GM18519 (cell line): Measurements from ENCODE around the gene CCDC141.

ENCODE experiments used
- ATAC-seq: cut with Tn5 transposase; IDR thresholded peaks from one replicate; pipeline ENCODE4 v1.9.1; 2021; ENCODE audit warnings: mild to moderate bottlenecking, moderate library complexity; ENCODE audit not compliant: unreplicated experiment, low FRiP score

The CCDC141 gene

DNA sequence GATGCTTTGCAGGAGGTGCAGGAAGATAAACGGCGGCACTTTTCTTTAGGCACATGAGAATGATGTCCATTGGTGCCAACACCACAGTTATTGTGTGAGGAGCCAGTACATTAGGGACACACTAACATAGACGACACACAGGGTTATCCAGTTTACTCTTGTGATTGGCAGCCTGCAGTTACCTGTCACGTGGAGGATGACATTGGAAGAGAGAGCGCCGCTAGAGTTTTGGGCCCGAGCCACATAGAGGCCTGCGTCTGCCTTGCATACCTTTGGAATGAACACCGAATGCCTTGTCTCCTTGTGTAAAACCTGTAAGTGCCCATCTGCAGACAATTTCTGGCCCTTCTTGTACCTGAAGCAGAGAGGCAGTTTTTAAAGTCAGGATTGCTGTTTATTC lies 215.9 kb downstream of the CCDC141 start:
- ATAC-seq: no peak

- ATAC-seq: no peak
Observed at GRCh38 chr2:178833382-178833781, 216.6 kb downstream of the CCDC141 start.

- ATAC-seq: no peak
Observed at GRCh38 chr2:178830451-178830850, 219.5 kb downstream of the CCDC141 start.

DNA sequence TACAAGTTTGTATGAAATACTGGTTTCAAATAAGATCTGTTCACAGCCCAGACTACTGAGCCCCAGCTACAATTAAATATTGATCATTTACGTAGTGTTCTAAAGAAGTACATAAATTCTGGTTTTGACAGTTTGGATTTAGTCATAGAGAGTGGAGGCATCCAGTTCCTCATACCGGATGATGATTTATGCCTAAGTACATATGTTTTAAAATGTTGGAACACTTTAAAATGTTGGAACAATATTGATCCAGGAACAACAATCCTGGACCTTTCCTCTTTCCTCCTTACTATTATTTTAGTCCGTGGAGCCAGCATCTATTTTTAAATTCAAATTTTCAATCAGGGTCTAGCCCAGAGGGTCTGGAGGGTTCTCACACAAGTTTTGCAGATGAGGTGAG lies 220.0 kb downstream of the CCDC141 start:
- no peak for ATAC-seq

- no peak for ATAC-seq
Observed at GRCh38 chr2:178829299-178829960, 220.5 kb downstream of the CCDC141 start.

- ATAC-seq: no peak
Observed at GRCh38 chr2:178828486-178828881, 221.5 kb downstream of the CCDC141 start.

GRCh38 chr2:178827739-178828485 lies 222.0 kb downstream of the CCDC141 start:
- no peak for ATAC-seq

DNA sequence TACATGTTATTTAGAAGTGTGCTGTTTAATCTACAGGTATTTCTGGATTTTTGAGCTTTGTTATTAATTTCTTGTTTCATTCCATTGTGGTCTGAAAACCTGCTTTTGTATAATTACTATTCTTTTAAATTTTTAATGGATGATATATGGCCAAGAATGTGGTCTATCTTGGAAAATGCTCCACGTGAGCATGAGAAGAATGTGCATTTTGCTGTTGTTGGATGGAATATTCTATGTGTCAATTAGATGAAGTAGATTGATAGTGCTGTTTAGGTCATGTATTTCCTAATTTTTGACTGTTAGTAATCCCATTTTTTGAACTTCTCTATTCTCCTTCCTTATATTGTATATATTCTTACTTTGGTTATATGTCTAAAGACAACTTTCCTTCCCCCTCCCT lies 222.8 kb downstream of the CCDC141 start:
- no peak for ATAC-seq

- no peak for ATAC-seq
Observed at GRCh38 chr2:178825183-178825582, 224.8 kb downstream of the CCDC141 start.

DNA sequence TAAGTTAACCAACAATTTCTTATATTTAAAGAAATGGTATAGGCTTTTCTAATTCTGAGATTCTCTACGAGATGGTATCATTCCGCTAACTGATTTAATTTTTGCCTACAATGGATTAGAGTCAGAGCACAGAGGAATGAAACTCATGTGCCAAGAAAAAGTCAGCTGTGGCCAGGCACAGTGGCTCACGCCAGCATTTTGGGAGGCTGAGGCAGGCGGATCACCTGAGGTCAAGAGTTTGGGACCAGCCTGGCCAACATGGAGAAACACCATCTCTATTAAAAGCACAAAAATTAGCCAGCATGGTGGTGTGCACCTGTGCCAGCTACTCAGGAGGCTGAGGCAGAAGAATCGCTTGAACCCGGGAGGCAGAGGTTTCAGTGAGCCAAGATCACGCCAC lies 225.8 kb downstream of the CCDC141 start:
- no peak for ATAC-seq

DNA sequence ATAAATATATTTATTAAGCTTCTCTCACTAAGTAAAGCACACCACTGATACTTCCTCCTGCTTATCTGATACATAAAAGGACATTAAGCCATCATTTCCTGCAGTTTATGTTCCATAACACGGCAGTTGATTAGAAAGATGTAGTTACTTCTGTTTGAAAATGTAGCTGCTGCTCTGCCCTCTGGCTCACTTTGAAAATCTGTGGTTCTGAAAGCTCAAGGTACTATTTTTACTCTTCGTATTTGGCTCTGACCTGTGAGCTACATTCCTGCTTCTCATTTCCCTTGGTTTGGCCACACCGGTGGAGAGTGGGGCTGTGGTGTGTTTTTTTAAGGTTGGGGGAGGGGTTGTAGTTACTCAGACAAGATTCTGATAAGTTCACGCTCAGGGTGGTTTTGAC lies 229.9 kb downstream of the CCDC141 start:
- ATAC-seq: peak; percentile 90

DNA sequence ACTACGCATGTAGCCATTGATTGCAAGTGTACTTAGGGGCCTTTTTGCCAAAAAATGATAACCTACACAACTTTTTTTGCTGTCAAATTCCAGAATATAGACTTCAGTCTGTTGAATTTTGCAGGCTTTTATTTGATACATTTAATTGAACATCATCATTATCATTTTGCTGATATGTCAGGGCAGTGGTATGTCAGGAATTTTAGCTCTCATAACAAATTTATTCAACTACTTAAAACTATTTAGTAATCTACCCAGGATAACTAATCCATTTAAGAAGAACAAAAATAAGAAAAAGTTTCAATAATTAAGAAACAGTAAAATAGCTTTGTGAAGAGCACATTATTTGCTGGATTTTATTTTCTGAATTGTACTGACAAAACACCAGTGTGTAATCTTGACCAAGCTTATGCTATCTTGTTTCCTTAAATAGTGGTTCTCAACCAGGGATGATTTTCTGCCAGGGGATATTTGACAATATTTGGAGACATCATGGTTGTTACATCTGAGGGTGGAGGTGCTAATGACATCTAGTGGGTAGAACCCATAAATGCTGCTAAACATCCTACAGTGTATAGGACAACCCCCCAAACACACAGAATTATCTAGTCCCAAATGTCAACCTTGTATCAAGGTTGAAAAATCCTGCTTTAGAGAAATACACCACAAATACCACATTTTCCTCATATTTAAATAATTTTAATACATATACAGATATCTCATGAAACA lies 230.6 kb downstream of the CCDC141 start:
- ATAC-seq: peak; percentile 37

DNA sequence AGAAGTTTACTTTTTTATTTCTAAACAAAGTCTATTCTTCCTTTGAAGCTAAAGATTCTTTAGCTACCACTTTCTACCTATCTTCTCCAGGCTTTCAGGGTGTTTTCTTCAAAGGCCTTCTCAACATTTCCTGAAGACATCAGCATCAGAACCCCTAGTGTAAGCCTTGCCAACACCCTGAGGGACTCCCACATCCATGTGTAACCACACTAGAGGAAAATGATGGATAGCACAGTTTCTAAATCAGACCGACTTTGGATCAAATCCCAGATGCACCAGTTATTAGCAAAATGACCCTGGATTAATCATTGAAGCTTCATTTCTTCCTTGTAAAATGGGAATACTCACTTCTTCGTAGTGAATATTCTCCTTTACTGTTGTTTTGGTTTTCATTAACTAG lies 238.0 kb downstream of the CCDC141 start:
- ATAC-seq: no peak

GRCh38 chr2:178811045-178811444 lies 238.9 kb downstream of the CCDC141 start:
- ATAC-seq: no peak

- no peak for ATAC-seq
Observed at GRCh38 chr2:178810422-178810821, 239.5 kb downstream of the CCDC141 start.

DNA sequence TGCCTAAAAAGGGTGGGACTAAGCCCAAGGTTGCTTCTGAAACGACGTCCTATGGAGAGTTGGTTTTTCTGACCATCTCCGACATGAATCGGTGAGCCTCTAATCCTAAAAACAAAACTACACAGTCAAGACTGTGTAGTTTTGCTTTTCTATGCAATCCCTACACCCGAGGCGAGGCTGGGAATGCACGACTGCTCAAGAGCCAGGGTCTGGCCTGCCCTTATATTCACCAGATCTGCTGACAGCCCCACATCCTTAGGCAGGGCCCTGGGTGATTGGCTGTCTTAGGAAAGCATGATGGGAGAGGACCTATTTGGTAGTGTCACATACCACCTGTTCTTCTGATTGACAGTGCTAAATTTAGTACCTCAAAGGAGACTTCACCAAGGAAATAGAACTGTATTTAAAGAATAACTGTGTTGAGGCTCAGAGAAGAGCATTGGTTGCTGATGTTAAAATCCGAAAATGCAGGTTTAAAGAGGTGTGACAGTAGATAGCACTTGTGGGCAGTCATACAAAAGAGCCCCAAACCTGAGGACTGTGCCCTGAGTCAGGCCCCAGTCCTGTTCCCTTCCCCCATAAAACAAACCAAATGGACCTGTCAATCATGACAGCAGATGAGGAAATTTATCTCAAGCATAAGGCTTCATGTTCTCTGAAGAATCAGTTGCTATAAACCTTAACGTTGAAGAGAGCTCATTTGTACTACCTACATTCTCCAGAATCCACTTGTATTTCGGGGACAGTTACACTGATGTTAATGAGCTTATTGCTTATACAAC lies 242.5 kb downstream of the CCDC141 start, which contains the start of gene TTN:
Gene TTN, minus strand, starts transcription at position 197 of the 782 bp plus-strand sequence. CDS start 2,781 bp downstream, outside the sequence.
- ATAC-seq: no peak

GRCh38 chr2:178806543-178806942 lies 243.4 kb downstream of the CCDC141 start:
- no peak for ATAC-seq

- ATAC-seq: no peak
Observed at GRCh38 chr2:178805457-178805856, 244.5 kb downstream of the CCDC141 start.

DNA sequence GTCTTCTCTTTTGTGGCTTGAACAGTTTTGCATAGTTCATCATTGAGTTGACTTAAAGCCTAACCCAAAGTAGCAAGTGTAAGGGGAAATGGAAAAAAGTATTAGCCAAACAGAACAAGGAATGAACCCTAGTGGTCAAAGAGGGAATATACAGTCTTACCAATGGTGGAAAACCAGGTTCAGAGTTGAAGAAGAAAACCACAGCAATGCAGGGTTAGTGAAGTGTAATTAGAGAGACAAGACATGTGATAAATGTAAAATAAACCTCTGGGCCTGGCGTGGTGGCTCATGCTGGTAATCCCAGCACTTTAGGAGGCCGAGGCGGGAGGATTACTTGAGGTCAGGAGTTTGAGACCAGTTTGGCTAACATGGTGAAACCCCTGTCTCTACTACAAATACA lies 245.1 kb downstream of the CCDC141 start:
- peak; percentile 46 for ATAC-seq

DNA sequence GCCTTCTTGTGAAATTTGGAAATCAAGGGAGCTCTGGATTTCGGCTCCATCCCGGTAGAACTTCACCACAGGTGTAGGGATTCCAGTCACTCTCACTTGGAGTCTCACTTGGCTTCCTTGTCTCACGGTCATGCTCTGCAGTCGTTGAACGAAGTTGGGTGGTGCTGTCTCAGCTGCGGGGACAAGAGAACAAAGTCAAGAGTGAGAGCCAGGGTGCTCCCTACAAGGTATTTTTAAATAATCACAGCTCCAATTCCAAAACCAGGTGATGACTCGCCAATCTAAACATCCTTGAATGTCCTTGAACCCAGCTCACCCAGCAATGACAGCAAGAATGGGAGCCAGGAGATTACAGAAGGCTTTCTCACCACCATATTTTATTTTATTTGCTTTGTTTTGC lies 249.4 kb downstream of the CCDC141 start:
- no peak for ATAC-seq

DNA sequence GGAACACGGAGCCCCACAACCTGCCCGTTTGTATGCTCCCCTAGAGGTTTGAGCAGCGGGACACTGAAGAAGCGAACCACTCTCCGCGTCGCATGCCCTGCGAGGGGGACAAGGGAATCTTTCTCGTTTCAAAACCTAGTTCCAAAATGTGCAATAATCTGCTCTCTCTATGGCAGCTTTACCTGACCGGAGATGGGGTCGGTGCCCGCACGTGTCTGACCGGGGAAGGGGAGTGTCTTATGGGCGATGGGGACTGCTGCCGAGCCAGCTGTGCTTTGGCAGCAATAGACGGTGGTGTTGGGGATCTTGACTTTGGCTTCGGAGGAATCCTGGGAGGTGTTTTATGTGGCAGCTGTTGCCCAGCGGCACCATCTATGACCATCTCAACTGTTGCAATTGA lies 250.6 kb downstream of the CCDC141 start:
- no peak for ATAC-seq
